Measurements from ENCODE around the gene DYRK1B.

The DYRK1B gene

GRCh38 chr19:39845584-39845932 lies 11.6 kb upstream of the DYRK1B start:
- H2BK5ac ChIP-seq (ENCODE audit: low read length), result no peak overlapping the region
- H3K36me3 ChIP-seq (replicated peaks in 1 of 2; ENCODE audit: control insufficient read depth in 2 of 2, insufficient read depth in 2 of 2, low read length in 2 of 2), result peaks cover 1 to 11% of the 10 kb centered on the region in 2 donors
- peaks cover 0 to 11% (median 0%) of the 10 kb centered on the region in 3 experiments for H3K27me3 ChIP-seq (ENCODE audit: control insufficient read depth in 3 of 3, insufficient read depth in 3 of 3, low read depth in 1 of 3, low read length in 3 of 3)
- no peak overlapping the region for H3K27ac ChIP-seq (replicated peaks; ENCODE audit: low read length)
- H2BK12ac ChIP-seq (ENCODE audit: low read length), result peak overlapping the region; percentile 11
- H3K14ac ChIP-seq (ENCODE audit: low read length), result no peak overlapping the region
- no peak for DNase-seq (ENCODE audit: low spot score)
- H3K4me1 ChIP-seq (ENCODE audit: control insufficient read depth in 2 of 2, insufficient read depth in 1 of 2, low read depth in 1 of 2, low read length in 2 of 2), result peaks cover 11 to 20% of the 10 kb centered on the region in 2 donors
- peak overlapping the region; percentile 33 for H2AK5ac ChIP-seq (ENCODE audit: low read depth, low read length)
- H3K9ac ChIP-seq (ENCODE audit: low read depth, low read length, poor library complexity), result peak overlapping the region; percentile 84
- peak overlapping the region; percentile 89 for H2AFZ ChIP-seq (ENCODE audit: low read length)
- H4K8ac ChIP-seq (ENCODE audit: low read depth, low read length), result no peak overlapping the region
- peak overlapping the region; percentile 89 to 98 for H3K4me3 ChIP-seq (ENCODE audit: low read length in 2 of 2)
- no peak overlapping the region for H4K91ac ChIP-seq (ENCODE audit: low read depth, low read length, poor library complexity)
- H2BK120ac ChIP-seq (ENCODE audit: low read depth, low read length), result no peak overlapping the region
- H3K18ac ChIP-seq (ENCODE audit: low read length), result no peak overlapping the region
- no peak overlapping the region for H3K4ac ChIP-seq (ENCODE audit: low read length)
- H3K4me2 ChIP-seq (ENCODE audit: insufficient read depth, low read length, poor library complexity, severe bottlenecking), result peak overlapping the region; percentile 71
- no peak overlapping the region for H3K23ac ChIP-seq (ENCODE audit: low read depth, low read length, poor library complexity)
- no CpG with 5 or more reads among the region's 17 CpGs for WGBS, 2 donors (ENCODE audit: extremely low coverage in 2 of 2, insufficient read length in 2 of 2, insufficient replicate concordance in 1 of 2)
- H3K79me1 ChIP-seq (ENCODE audit: low read depth, low read length), result peaks cover 7% of the 10 kb centered on the region
- H2BK15ac ChIP-seq (ENCODE audit: low read length), result no peak overlapping the region
- no peaks in the 10 kb centered on the region for H3K9me3 ChIP-seq (replicated peaks in 1 of 2; ENCODE audit: control insufficient read depth in 2 of 2, insufficient read depth in 1 of 2, low read depth in 1 of 2, low read length in 2 of 2)

GRCh38 chr19:39845172-39845571 lies 11.2 kb upstream of the DYRK1B start:
- H3K14ac ChIP-seq (ENCODE audit: low read length), result no peak overlapping the region
- H2BK12ac ChIP-seq (ENCODE audit: low read length), result no peak overlapping the region
- no peak for DNase-seq (ENCODE audit: low spot score)
- peaks cover 7% of the 10 kb centered on the region for H3K79me1 ChIP-seq (ENCODE audit: low read depth, low read length)
- H2BK15ac ChIP-seq (ENCODE audit: low read length), result no peak overlapping the region
- no peak overlapping the region for H2BK5ac ChIP-seq (ENCODE audit: low read length)
- no peak overlapping the region for H3K4ac ChIP-seq (ENCODE audit: low read length)
- H3K23ac ChIP-seq (ENCODE audit: low read depth, low read length, poor library complexity), result no peak overlapping the region
- H2AFZ ChIP-seq (ENCODE audit: low read length), result peak overlapping the region; percentile 89
- H2AK5ac ChIP-seq (ENCODE audit: low read depth, low read length), result no peak overlapping the region
- no peak overlapping the region for H3K9ac ChIP-seq (ENCODE audit: low read depth, low read length, poor library complexity)
- no CpG with 5 or more reads among the region's 5 CpGs for WGBS, 2 donors (ENCODE audit: extremely low coverage in 2 of 2, insufficient read length in 2 of 2, insufficient replicate concordance in 1 of 2)
- H3K4me2 ChIP-seq (ENCODE audit: insufficient read depth, low read length, poor library complexity, severe bottlenecking), result peak overlapping the region; percentile 71
- peak overlapping the region; percentile 89 to 98 for H3K4me3 ChIP-seq (ENCODE audit: low read length in 2 of 2)
- H3K9me3 ChIP-seq (replicated peaks in 1 of 2; ENCODE audit: control insufficient read depth in 2 of 2, insufficient read depth in 1 of 2, low read depth in 1 of 2, low read length in 2 of 2), result no peaks in the 10 kb centered on the region
- no peak overlapping the region for H4K8ac ChIP-seq (ENCODE audit: low read depth, low read length)
- no peak overlapping the region for H3K27ac ChIP-seq (replicated peaks; ENCODE audit: low read length)
- H4K91ac ChIP-seq (ENCODE audit: low read depth, low read length, poor library complexity), result no peak overlapping the region
- peaks cover 11 to 20% of the 10 kb centered on the region in 2 donors for H3K4me1 ChIP-seq (ENCODE audit: control insufficient read depth in 2 of 2, insufficient read depth in 1 of 2, low read depth in 1 of 2, low read length in 2 of 2)
- H3K18ac ChIP-seq (ENCODE audit: low read length), result no peak overlapping the region
- H3K27me3 ChIP-seq (ENCODE audit: control insufficient read depth in 3 of 3, insufficient read depth in 3 of 3, low read depth in 1 of 3, low read length in 3 of 3), result peaks cover 0 to 11% (median 0%) of the 10 kb centered on the region in 3 experiments
- H2BK120ac ChIP-seq (ENCODE audit: low read depth, low read length), result no peak overlapping the region
- H3K36me3 ChIP-seq (replicated peaks in 1 of 2; ENCODE audit: control insufficient read depth in 2 of 2, insufficient read depth in 2 of 2, low read length in 2 of 2), result peaks cover 1 to 15% of the 10 kb centered on the region in 2 donors

- Histone ChIP-seq H3K36me3 (replicated peaks in 1 of 2; ENCODE audit: control insufficient read depth in 2 of 2, insufficient read depth in 2 of 2, low read length in 2 of 2) (peaks cover 8 to 25% of the 10 kb centered on the region in 2 donors), H3K27ac (replicated peaks; ENCODE audit: low read length) (no peak overlapping the region), H3K18ac (ENCODE audit: low read length) (no peak overlapping the region), H2BK15ac (ENCODE audit: low read length) (no peak overlapping the region), H2BK120ac (ENCODE audit: low read depth, low read length) (no peak overlapping the region), H3K4me1 (ENCODE audit: control insufficient read depth in 2 of 2, insufficient read depth in 1 of 2, low read depth in 1 of 2, low read length in 2 of 2) (peaks cover 11 to 20% of the 10 kb centered on the region in 2 donors), H3K4me3 (ENCODE audit: low read length in 2 of 2) (peak overlapping the region in 1 of 2 donors; percentile 98), H2BK12ac (ENCODE audit: low read length) (no peak overlapping the region), H3K14ac (ENCODE audit: low read length) (no peak overlapping the region), H3K9me3 (replicated peaks in 1 of 2; ENCODE audit: control insufficient read depth in 2 of 2, insufficient read depth in 1 of 2, low read depth in 1 of 2, low read length in 2 of 2) (no peaks in the 10 kb centered on the region), H3K4ac (ENCODE audit: low read length) (no peak overlapping the region), H4K91ac (ENCODE audit: low read depth, low read length, poor library complexity) (no peak overlapping the region), H3K4me2 (ENCODE audit: insufficient read depth, low read length, poor library complexity, severe bottlenecking) (peak overlapping the region; percentile 39), H2AK5ac (ENCODE audit: low read depth, low read length) (no peak overlapping the region), H3K27me3 (ENCODE audit: control insufficient read depth in 3 of 3, insufficient read depth in 3 of 3, low read depth in 1 of 3, low read length in 3 of 3) (peaks cover 0 to 7% (median 0%) of the 10 kb centered on the region in 3 experiments), H3K23ac (ENCODE audit: low read depth, low read length, poor library complexity) (no peak overlapping the region), H4K8ac (ENCODE audit: low read depth, low read length) (no peak overlapping the region), H2BK5ac (ENCODE audit: low read length) (no peak overlapping the region), H2AFZ (ENCODE audit: low read length) (no peak overlapping the region), H3K79me1 (ENCODE audit: low read depth, low read length) (peaks cover 13% of the 10 kb centered on the region), H3K9ac (ENCODE audit: low read depth, low read length, poor library complexity) (no peak overlapping the region)
- no CpG with 5 or more reads among the region's 4 CpGs for WGBS, 2 donors (ENCODE audit: extremely low coverage in 2 of 2, insufficient read length in 2 of 2, insufficient replicate concordance in 1 of 2)
- no peak for DNase-seq (ENCODE audit: low spot score)
These were observed 10.2 kb upstream of the DYRK1B start for GRCh38 chr19:39843919-39844793.

- peaks cover 13% of the 10 kb centered on the region for H3K79me1 ChIP-seq (ENCODE audit: low read depth, low read length)
- H3K4me2 ChIP-seq (ENCODE audit: insufficient read depth, low read length, poor library complexity, severe bottlenecking), result no peak overlapping the region
- H4K91ac ChIP-seq (ENCODE audit: low read depth, low read length, poor library complexity), result no peak overlapping the region
- no peak overlapping the region for H4K8ac ChIP-seq (ENCODE audit: low read depth, low read length)
- no peak overlapping the region for H2BK15ac ChIP-seq (ENCODE audit: low read length)
- H3K4me3 ChIP-seq (ENCODE audit: low read length in 2 of 2), result no peak overlapping the region
- DNase-seq (ENCODE audit: low spot score), result no peak
- no peaks in the 10 kb centered on the region for H3K27me3 ChIP-seq (ENCODE audit: control insufficient read depth in 3 of 3, insufficient read depth in 3 of 3, low read depth in 1 of 3, low read length in 3 of 3)
- H3K9ac ChIP-seq (ENCODE audit: low read depth, low read length, poor library complexity), result peak overlapping the region; percentile 18
- no peak overlapping the region for H3K14ac ChIP-seq (ENCODE audit: low read length)
- peaks cover 15 to 37% of the 10 kb centered on the region in 2 donors for H3K36me3 ChIP-seq (replicated peaks in 1 of 2; ENCODE audit: control insufficient read depth in 2 of 2, insufficient read depth in 2 of 2, low read length in 2 of 2)
- H3K18ac ChIP-seq (ENCODE audit: low read length), result no peak overlapping the region
- no peak overlapping the region for H3K4ac ChIP-seq (ENCODE audit: low read length)
- H2AK5ac ChIP-seq (ENCODE audit: low read depth, low read length), result no peak overlapping the region
- H2AFZ ChIP-seq (ENCODE audit: low read length), result no peak overlapping the region
- no peak overlapping the region for H2BK120ac ChIP-seq (ENCODE audit: low read depth, low read length)
- no CpG with 5 or more reads among the region's 7 CpGs for WGBS, 2 donors (ENCODE audit: extremely low coverage in 2 of 2, insufficient read length in 2 of 2, insufficient replicate concordance in 1 of 2)
- no peak overlapping the region for H3K23ac ChIP-seq (ENCODE audit: low read depth, low read length, poor library complexity)
- H2BK5ac ChIP-seq (ENCODE audit: low read length), result no peak overlapping the region
- no peaks in the 10 kb centered on the region for H3K9me3 ChIP-seq (replicated peaks in 1 of 2; ENCODE audit: control insufficient read depth in 2 of 2, insufficient read depth in 1 of 2, low read depth in 1 of 2, low read length in 2 of 2)
- no peak overlapping the region for H2BK12ac ChIP-seq (ENCODE audit: low read length)
- H3K27ac ChIP-seq (replicated peaks; ENCODE audit: low read length), result no peak overlapping the region
- H3K4me1 ChIP-seq (ENCODE audit: control insufficient read depth in 2 of 2, insufficient read depth in 1 of 2, low read depth in 1 of 2, low read length in 2 of 2), result peaks cover 11 to 20% of the 10 kb centered on the region in 2 donors
These were observed 8.9 kb upstream of the DYRK1B start for GRCh38 chr19:39842693-39843435.
